Central memory CD4-positive, alpha-beta T cell (primary cell): ENCODE data around the gene AHDC1.
"Not testable (repeated sequence)": the region's sequence is repeated elsewhere in the genome, so short reads cannot be mapped to it uniquely, and the experiment has no call there.

Experiments
- DNase-seq: peaks from one replicate; pipeline ENCODE4 v3.0.0; 2022

AHDC1 gene

DNA sequence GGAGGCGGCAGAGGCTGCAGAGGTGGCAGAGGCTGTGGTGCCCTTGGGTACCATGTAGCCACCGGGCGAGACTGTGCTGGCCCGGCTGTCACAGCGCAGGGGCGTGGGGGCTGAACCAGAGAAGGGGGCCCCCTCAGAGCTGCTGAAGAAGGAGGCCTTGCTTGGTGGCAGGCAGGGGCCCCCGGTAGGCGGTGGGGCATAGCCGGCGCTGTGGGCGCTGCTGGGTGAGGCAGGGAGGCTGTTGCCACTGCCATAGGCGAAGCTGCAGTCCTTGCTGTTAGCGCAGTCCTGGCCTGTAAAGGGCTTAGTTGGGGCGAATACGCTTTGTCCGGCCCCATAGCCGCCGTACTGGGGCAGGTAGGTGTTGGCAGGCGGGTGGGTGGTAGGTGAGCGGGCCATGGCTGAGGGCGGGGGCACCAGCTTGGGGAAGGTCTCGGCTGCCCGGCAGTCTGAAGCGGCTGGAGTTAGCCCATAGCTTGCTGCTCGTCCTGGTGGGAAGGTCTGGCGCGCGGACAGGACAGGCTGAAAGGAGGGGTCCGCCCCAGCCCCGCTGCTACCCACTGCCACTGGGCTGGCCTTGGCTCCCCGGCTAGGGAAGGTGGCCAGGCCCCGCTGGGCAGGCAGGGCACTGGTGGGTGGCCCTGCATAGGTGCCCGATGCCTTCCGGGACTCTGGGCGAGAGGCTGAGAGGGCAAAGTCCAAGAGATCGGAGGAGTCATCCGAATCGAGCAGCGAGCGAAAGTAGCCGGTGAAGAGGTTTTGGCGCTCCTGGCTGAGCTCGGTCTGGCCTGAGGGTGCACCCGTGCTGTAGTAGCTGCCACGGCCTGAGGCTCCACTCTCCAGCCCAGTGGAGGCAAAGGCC, 54.9 kb downstream of the AHDC1 start:
- DNase-seq = no peak

GRCh38 chr1:27548136-27548853, 55.6 kb downstream of the AHDC1 start:
- DNase-seq = no peak

- DNase-seq = no peak
These were observed 56.5 kb downstream of the AHDC1 start for GRCh38 chr1:27547220-27548116.

DNA sequence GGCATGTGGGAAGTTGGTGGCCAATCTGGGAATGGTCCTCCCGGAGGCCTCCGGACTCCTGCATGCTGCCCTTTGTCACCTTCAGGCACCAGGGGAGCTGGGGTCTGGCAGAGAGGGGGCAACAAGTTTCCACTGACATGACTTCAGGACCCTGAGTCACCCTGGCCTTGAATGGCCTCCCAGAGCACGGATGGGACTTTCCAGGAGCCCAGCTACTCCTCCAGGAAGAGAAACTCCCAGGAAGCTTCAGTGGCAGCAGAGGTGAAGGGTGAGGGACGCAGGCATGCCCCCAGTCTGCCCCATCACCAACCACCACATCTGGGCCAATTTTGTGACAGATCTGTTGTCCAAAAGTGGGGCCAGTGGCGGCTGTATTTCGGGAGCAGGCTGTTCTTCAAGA, 58.1 kb downstream of the AHDC1 start:
- DNase-seq = no peak

- no peak for DNase-seq
These were observed 58.7 kb downstream of the AHDC1 start for GRCh38 chr1:27545271-27545670.

GRCh38 chr1:27544834-27545233, 59.1 kb downstream of the AHDC1 start:
- DNase-seq = no peak

DNA sequence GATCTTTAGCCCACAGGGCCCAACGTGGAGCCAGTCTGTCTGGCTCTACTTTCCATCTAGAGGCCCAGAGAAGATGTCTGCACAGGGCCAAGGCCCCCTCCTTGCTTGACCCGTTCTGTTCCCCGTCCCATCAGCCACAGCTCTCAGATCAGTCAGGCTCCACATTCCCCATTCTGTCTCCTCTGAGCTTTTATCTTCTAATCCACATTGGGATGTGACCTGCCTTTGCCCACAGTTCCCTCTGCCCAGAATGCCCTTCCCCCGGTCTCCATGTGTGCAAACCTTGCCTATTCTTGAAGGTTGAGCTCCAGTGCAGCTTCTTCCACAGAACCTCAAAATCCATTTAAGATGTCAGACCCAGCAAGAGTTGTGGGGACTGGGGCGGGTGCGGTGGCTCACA, 60.7 kb downstream of the AHDC1 start:
- DNase-seq = no peak

GRCh38 chr1:27542463-27543273, 61.3 kb downstream of the AHDC1 start:
- no peak for DNase-seq

DNA sequence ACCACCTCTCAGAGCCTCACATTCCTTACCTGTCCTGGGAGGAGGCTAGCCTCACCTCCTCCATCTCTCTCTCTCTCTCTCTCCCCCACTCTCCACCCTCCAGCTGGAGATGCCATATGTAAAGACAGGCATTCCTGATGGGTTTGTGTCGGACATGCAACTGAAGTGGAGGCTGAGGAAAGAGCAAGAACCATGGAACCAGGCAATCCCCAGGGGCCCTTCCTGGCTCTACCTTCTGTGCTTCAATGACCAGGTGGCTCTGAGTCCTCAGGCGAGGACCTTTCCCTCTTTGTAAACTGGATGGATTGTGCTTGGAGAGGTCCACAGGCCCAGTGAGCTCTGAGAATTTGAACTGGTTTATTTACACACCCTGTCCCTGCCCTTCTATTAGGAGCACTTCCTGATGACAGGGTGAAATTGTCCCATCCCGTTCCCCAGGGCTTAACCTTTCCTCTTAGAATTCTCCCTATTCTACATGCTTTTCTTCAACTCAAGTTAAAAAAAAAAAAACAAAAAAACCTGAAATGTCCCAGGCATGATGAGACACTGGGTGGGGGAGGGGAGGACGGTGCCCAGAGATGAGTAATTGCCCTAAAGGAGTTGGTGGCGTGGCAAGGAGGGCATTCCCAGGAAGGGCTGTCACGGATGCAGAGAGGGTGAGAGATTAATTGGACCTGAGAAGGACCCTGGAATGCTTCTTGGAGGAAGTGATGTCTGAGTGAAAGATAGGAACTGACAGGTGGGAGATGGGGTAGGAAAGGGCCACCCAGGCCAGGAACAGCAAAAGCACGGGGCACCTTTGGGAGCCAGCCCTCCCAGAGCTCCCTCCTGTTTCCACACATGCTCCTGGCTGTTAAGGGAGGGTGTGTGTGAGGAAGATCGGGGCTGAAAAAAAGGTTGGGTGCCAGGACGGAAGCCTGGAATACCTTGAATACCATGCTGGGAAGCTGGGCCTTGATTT, 63.8 kb downstream of the AHDC1 start:
- no peak for DNase-seq

- DNase-seq = no peak
These were observed 65.2 kb downstream of the AHDC1 start for GRCh38 chr1:27538793-27539192.

DNA sequence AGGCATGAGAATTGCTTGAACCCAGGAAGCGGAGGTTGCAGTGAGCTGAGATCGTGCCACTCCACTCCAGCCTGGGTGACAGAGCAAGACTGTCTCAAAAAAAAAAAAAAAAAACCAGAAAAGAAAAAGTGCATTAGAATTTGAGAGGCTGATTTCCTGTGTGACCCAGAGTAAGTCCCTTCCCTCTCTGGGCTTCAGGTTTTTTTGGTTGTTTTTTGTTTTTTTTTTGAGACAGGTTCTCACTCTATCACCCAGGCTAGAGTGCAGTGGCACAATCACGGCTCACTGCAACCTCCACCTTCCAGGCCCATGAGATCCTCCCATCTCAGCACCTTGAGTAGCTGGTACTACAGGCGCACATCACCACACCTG, 65.7 kb downstream of the AHDC1 start:
- DNase-seq = not testable (repeated sequence)

GRCh38 chr1:27536767-27537166, 67.2 kb downstream of the AHDC1 start:
- no peak for DNase-seq

DNA sequence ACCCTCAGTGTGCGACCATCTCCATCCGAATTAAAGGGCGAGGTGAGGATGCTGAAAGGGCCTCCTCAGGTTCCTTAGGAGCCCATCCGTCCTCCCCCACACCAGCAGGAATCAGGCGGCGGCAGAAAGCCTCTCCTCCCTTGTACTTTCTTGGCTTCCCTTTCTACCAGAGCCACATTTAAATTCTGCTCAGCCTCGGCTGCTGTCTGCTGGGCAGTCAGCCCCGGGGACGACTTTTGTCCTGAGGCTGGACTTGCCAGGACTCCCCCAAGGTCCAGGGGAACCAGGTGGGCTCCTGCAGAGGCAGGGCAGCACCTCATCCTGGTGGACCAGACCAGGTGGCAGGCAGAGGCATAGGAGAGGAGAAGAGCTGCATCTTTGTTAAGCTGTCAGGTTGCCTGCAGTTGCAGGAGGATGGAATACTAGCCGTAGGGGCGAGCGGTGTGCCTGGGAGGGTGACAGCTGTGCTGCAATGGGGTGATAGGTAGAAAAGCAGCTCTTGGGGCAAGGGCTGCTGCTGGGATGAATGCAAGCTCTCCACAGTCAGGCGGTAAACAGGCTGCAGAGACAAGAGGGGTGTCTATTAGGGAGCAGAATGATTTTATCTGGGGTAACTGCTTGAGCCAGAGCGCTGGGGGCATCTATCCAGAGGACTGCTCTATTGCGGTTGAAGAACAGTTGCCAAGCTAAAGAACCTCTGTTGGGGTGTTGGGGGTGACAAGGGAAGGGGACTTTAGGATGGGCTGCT, 67.8 kb downstream of the AHDC1 start:
- DNase-seq = no peak

DNA sequence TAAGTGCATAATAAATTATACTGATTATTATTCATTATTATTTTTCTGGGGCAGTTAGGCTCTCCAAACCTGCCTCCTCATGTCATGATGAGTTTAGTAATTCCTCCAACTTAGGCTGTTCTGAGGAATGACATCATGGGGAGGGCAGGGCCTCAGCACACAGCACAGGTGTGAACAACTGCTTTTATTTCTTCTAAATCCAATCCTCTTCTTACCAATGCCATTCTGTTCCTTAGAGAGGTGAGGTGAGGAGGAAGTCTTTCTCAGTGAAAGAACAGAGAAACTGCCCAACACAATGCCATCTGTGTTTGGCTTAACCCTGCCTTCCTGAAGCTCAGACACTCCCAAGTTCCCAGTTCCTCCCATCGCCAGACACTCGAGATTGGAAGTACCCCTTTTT, 68.6 kb downstream of the AHDC1 start:
- DNase-seq = no peak

GRCh38 chr1:27531959-27532685, 71.8 kb downstream of the AHDC1 start:
- no peak for DNase-seq

- DNase-seq = no peak
These were observed 73.8 kb downstream of the AHDC1 start for GRCh38 chr1:27530192-27530591.

- DNase-seq = no peak
These were observed 74.3 kb downstream of the AHDC1 start for GRCh38 chr1:27529704-27530018.

DNA sequence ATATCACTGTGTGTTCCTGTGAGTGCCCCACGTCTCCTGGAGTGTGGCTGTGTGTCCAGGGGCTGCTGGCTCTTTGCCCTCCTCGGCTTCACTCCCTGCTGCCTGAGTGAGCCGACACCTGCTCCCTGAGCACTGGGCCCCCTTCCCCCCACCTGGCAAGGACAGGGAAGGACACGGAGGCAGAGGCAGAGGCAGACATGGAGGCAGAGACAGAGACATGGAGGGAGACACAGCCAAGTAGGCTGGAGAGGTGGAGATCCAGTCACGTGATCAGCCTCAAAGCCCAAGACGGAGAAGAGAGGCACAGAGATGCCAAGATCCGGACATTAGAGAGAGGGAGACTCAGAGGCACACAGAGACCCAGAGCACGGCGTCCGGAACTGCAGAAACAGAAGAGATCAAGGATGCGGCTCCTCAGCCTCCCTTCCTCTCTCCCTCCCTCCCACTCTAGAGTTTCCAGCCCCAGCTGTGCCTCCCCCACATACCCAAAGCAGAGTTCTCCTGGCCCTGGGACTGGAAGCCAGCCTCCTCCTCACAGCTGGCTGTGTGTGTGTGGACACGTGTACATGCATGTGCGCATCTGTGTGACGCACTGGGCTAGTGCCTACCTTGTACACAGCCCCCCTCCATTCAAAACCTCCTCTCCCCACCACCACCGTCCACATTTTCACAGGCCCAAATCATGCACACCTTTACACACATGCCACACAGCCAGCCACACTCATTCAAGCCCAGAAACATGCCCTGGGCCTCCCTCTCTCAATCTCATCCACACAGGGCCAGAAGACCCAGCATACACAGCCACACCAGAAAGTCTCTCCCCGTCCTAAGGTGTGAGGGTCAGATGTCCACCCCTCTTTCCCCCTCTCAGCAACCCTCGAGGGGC, 74.9 kb downstream of the AHDC1 start:
- no peak for DNase-seq
